CD4-positive, alpha-beta T cell treated with Interleukin-10 for 1 hour (primary cell): Measurements from ENCODE around the gene FOXF1.

ENCODE experiments used
- DNase-seq: peaks from one replicate; pipeline ENCODE4 v3.0.0-alpha.2; 2020

Gene FOXF1

DNA sequence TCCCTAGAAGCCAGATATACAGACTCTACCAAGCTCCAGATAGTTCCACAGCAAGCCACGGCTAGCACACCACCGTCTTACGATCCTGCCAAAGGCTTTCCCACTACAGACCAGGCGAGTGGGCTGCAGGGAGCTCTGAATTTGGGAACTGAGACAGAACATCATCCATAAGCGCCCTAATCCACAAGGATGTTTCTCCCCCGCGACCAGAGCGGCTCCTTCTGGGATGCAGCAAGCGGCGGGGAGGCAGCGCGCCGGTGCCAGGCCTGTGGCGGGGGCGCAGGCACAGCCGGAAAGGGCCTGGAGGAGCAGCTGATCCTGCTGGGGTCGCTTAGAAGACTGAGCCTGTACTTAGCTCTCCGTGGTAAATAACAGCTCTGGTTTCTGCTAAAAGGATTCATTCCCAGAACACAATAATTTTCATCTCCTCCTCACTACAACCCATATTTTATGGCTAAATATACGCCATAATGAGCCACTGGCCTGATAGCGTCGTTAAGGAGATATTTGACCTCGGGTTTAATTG lies 16.2 kb upstream of the FOXF1 start:
- DNase-seq: no peak

DNA sequence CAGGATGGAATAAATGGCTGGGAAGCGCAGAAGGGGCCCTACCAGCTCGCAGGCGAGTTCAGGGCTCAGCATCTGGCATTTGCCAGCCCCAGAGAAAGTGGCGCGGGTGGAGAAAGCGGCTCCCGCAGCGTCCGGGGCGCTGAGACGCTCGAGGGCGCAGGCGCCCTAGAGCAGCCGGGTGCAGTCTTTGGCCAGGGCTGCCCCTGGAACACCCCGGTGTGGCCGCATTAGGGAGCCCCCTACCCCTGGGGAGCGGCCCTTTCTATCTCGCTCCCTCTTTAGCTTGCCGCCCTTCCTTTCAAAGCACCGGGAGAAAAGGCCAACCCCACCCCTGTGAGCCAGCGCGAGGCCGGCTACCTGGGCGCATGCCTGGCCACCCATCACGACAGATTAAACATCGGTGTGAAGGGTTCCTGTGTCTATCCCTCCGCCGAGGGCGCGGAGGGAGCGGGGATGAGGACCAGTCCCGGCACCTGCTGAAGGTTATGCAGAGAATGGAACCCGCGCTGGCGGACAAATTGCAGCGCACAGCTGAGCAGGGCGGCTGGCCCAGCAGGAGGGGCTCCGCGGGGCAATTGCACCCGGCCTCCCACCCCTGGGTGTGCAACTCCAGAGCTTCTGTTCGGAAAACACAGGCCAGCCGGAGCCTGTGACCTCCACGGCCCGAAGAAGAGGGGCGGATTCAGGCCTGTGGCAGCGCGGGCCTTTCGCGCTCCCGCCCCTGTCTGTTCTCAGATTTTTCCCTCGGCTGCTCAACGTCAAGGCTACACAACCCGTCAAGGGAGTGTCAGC lies 15.6 kb upstream of the FOXF1 start:
- DNase-seq: no peak

DNA sequence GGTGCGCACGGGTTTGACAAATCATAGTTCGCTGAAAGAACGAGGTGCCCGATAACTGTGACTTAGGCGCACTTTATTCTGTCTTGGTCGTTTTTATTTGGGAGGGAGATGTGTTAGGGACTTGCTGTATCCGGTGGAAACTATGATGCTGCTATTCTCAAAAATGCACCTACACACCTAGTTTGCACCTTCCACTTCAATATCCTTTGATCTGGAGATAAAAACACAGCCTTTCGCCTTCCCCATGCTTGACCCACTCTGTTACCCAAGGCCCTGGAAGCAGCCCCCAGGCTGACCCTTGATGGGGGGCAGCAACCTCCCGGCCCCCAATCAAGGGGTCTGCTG lies 15.0 kb upstream of the FOXF1 start:
- no peak for DNase-seq

DNA sequence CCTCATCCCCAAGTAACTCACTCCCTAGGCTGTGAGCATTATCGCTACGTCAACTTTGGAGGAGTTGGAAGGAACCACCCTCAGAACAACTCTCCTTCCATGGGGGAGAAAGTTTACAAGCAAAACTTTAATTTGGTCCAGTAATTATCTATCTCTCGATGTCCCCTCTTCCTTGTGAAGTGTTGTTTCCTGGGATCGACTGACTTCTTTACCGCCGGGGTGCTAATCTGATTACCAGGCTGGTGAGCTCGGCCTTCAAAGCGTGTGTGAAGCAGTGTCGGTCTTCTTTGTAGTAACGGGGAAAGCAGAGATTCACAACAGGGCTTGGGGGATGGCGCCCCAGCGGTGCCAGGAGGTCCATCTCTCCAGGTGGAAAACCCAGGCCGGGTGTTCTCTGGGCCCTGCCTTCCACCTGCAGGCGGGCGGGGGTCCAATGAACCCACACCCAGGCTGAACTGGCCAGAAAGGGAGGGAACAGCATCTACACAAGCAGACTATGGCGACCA lies 14.5 kb upstream of the FOXF1 start:
- DNase-seq: no peak

DNA sequence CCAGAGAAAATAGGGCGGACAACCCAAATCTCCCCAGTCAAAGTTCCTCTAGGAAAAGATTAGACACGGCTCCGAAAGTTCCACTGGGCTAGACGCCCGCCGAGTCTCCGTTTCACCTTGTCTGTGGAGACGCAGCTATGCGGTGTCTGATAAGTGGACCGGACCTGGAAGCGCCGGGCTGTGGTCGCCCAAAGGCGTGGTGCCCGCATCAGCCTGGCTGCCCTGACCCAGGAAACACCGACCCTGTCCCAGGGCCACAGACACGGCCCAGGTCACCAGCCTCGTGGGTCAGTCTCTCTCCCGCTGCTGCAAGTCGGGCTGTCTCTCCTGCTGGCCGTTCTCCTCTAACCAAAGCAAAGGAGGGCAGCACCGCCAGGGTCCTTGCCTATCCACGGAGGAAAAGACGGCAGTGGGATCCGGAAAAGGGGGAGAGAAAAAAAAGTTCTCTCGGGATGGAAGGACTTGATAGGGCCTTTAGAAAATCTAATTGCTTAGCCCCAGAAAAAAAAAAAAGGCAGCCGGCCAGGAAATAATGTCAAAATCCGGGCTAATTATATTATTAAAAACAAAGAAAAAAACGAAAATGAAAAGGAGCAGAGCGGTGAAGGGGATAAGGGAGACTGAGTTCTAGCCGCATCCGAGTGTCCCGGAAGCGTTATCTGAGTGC lies 13.9 kb upstream of the FOXF1 start:
- no peak for DNase-seq

DNA sequence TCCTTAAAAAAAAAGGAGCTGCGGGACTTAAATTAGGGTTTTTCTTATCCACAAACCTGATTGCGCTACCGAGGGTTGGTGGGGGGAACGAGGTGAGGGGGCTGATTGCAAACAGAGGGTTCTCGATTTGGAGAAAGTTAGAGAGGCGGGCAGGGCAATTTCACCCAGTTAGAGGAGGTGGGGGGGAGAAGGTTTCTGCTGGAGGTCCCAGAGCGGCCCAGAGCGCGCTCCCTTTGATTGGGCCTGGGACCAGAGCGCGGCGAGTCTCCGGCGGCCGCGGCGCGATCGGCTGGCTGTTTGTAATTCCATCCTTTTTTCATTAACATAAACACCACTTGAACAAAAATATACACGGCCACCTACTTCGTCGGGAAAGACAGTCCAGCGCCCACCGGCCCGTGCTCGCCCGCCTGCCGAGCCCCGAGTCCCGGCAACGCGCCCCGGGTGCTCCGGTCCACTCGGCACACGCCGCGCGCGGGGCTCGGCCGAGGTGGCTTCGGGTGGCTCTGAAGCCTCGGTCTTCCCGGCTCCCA lies 13.3 kb upstream of the FOXF1 start:
- no peak for DNase-seq

DNA sequence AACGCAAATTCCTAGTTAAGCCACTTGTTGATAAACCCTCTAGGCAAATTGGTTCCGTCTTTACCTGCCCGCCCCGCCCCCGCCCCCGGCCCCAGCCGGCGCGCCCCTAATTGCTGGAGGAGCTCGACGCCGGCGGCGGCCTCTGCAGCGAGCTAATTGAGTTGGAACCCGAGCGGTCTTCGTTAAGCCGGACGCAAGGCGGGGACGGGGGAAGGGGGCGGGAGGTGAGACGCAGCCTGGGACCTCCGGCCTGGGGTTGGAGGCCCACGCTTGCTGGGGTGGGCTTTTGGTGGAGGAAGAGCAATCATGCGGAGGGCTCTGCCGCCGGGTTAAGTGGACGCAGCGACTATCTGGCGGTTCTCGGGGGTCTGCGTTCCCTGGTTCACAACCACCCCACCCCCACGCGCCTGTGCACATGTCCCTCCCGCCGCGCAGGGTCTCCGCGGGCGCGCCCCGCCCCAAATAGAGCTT lies 12.7 kb upstream of the FOXF1 start:
- DNase-seq: no peak

DNA sequence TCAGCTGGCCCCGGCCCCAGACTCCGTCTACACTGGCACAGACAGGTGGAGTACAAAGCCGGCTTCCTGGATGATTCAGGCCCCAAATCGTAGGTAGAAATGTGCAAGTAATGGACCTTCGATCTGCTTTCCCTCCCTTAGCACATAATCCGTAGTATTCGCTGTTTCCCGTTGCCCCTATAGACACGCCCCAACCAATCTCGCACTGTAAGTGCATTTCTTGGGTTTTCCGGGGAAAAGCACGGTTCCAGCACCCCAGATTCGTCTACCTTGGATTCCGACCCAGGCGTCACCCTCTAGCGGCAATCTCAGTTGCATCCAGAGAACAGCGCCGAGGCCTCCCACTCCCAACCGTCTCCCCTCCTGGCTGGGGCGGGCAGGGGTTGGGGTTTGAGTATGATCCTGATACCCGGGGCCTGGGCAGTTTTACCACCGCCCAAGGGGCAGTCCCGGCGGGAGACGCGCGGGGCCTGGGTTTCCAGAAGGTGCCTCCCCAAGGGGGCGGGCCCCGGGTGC lies 12.1 kb upstream of the FOXF1 start:
- no peak for DNase-seq

DNA sequence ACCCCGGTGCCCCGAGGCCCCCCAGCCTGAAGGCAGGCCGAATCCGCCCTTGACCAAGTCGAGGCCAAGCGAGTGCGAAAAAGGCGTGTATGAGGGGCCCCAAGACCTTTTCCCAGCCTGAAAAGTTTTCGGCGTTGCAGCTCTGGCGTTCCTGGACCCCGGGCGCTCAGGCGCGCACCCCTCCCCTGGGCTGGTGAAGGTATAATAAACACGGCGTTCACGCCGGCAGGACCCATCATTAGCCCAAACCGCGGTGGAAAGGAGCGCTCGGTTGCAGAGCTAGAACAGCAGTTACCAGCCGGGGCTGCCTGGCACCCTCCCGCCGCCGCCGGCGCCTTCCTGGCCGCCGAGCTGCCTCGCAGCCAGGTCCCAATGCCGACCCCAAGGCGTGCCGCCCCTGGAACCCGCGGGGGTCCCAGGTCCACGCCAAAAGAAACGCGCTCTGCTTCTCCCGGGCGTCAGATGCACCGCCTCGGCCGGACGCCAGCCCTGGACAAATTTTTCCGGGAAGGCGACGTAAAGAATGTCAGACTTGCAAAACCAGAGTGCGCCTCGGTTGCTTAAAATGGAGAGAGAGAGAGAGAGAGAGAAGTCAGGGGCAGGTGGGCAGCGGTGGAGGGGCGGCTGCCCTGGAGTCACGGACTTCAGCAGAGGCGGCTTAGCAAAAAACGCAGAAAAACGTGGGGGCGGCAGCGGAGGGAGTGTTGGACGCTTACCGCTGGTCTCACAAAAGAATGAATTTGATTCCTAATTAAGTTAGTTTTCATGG lies 11.5 kb upstream of the FOXF1 start:
- no peak for DNase-seq

DNA sequence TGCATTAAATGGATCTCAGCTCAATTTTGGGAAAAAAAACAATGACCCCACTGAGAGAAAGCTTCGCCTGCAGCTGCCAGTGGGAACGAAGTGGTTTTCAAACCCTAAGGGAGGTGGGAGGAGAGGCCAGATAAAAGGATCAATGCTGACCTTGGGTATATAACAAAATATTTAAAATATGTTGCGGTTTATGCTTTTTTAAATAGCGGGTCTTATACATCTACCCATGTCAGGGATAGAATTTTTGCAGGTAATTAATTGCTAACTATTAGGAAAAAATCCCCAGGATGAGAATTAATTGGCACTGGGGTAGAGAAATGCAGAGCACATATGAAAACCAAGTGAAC lies 10.9 kb upstream of the FOXF1 start:
- no peak for DNase-seq

DNA sequence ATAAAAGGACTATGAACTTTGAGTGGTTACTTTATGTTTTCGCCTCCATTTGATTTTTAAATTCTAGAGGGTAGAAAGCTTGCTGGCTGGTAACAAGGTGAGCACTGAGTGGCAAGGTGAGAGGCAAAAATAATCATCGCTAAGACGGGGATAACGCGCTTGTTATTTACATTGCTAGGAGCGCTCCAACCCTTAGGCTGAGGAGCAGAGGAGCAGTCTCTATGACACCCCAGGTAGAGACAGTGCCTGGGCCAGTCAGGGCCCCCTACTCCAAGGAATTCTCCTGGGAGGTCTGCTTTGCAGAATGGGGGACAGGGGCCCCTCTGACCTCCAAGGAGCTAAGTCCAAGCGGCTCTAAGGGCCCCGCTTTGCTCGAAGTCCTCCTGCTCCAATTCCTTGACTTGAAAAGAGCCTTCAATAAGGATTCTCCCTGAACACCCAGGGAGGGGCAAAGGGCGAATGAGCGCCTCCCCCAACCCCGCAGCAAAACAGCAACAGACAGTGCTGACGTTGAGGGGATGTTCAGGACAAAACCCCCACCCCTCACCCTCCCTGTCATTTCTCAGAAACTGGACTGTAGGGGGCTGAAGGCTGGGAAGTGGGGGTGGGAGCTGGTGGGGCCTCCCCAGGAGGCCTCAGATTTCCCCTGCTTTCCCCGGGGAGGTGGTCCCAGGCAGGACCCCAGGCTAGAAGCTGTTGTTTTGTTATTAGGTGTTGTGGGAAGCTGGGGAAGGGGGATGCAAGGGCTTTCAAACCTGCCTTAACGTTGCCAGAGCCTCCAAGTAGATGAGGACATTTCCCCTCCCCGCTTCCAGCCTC lies 10.2 kb upstream of the FOXF1 start:
- DNase-seq: no peak

DNA sequence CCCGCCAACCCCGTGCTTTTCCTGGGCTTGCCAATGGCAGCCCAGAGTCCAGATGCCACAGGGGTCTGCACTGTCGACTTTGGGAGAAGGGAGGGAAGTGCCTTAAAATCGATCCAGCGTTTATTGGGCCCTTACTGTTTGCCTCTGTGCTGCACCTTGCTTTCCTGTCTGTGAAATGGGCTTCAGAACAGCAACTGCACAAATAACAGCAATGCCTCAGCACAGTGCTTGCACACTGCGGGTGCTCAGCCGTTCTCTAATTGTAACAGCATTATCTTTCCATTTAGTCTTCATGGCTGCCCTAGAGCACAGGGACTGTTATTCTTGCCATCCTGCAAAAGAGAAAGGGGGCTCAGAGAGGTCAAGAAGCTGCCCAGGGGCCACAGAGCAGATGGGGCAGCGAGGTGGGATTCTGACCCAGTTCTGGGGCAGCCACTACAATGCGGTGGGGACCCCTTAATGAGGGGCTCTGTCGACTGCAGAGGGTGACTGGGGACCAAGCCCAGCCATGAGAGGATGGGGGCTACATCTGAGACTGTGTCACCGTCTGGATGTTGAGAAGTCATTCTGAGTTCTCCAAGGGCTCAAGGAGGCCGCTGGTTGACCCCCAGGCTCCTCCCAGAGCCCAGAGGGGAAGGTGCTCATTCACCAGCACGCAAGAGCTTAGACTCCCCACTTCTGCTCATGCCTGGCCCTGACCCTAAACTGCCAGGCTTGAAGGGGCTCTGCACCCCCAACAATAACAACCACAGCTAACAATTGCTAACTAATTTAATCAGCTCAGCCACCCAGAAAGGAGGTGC lies 9.4 kb upstream of the FOXF1 start:
- no peak for DNase-seq

DNA sequence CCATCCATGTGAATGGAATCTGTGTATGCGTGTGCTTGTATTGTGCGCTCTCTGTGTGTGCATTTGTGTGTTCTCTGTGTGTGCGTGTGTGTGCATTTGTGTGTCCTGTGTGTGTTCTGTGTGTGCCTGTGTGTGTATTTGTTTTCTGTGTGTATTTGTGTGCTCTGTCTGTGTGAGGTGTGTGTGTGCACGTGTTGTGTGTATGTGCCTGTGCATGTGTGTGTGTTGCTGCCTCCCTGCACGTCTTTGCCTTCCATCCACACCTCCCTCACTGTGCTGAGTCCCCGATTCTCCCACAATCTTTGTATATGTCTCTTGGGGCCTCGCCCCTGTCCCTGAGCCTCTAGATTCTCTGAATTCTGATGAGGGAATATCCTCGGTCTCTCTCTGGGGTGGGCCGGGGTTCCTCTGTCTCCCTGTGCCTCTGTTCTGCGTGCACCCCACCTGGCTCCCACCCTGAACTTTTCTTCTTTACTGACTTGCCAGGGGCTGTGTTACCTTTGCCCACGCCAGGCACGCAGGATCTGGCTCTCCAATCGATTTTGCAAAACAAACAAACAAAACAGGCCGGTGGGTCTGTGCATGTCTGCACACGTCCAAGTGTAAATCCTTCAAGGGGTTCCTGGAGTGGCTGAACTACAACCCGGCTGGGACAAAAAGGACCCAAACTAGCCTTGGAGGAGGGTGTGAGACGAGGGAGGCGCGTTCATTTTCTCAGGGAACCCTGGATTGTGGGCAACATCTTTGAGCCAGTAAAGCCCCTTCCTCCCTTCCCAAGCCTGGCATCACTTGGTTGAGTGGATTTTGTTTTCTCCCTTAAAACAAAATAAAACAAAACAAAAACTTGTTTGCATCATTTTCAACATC lies 8.1 kb upstream of the FOXF1 start:
- no peak for DNase-seq

DNA sequence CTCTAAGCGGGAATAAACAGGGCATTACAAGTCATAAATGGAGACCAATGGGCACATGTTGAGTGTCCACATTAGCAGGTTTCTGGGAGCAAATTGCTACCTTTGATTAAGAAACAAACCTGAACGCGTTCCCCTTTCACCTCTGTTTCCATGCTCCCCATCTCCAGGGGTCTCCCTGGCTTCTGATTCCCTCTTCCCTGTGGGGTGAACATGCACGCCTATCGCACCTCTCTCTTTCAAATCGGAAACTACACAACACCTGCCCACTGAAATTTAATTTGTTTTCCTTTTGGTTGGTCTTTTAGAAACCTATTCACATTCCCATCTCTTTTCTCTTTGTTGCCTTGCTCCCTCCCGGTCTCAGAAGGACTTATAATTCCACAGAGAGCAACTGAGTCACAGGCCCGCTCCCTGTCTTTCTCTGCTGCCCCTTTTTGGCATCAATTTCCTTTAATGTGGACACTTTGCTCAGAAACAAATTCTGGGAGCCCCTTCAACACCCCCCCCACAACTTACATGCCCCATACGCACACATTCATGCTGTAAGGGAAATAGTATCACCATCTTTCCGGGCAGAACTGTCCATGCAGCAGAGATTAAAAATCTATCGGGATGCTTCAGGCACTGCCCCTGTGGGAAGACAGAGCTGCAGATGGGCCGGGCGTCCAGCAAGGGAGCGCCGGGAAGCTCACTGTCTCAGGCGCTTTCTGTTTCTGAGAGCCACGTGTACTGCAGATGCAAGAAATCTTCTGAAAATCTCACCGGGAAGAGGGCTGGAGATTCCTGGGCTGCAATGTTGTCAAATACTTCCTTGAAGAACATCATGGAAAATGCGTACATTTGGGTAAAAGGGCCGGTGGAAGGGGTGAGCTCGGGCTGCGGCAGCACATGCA lies 7.2 kb upstream of the FOXF1 start:
- DNase-seq: no peak

DNA sequence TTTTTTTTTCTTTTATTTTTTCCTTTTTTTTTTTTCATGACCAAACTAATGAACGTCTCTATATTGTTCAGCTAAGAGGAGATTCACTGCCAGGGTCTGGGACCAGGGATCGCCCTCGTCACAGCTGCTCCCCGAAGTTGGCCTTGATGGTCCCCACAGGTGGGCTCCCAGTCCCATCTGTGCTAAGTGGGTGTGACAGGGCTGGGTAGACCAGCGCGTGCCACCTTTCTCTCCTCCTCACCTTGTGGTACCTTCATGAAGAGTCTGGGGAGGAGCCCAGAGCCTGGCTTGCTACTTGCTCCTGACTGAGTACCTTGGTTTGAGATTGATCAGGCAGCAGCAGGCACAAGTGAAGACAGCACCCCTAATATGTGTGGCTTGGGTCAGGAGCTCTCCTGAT lies 6.5 kb upstream of the FOXF1 start:
- DNase-seq: no peak

DNA sequence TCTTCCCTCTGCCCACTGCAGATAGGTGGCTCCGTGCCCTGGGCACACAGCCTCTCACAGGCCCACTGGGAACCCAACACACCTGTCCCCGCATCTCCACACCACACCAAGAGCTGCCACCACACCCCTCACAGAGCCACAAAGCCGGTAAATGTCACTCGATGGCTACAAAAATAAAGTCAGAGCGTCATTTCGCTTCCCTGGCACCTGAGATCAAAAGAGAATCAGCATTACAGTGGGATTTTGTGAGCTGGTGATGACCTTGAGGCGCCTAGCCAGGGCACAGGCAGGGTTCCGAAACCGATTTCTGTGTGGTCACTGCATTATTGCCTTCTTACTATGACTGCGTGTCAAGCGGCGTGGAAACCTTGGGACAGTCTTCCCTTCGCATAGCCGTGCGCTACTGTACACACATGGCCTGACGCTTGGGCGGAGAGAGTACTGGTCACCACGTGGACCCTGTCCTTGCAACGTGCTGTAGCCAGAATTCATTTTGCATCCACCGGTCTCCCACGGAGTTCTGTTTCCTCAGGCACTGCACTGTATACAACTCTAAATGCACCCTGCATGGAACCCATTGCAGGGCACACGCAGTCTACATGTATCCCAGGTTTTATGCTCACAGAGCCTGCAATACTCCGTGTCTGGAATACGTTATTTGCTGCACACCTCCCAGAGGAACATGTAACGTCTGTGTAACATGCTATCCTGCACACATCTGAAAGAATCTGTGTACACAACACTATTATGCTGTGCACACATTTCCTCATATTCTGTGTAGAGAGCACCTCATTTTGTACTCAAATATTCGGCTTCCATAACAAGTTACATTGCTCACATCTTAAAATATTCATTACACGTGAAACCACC lies 5.8 kb upstream of the FOXF1 start:
- no peak for DNase-seq

DNA sequence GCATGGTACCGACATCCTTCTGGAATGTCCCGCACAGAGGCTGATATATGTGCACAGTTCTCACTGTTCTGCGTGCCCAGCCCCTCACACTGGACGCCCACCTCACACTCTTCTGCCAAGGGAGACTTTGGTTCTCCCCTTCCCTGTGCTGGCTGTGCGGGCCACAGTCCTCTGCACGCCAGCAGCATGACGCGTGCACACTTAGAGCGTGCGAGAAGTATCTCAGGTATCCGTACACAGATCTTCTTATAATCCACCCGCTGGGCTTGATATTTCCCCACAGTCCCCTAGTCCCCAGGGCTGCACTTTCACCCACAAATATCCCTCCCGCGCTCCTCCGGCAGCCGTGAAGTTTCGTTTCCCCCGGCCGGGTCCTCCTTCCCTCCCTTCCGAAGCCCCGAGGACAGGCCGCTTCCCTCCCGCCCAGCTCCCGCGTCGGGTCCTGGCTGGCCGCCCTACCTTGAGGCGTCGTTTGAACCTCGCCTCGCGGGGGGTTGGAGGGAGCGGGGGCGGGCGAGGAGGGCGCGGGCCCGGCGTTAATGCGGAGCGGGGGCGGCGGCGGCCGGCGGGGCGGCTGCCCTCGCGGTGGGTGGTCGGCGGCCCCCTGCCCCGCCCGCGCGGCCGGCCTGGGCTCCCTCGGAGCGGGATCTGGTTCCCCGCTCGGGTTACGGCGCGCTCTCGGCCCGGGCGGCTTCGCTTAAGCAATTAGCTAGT lies 5.0 kb upstream of the FOXF1 start:
- no peak for DNase-seq
